ENCODE results near the gene TBC1D22A. TPM values are rescaled to one million over a fixed set of nuclear protein-coding genes. Genes with fewer than 3 reads are reported as not detected.

Gene TBC1D22A
- total RNA-seq, 1 donor: 16.7 TPM

DNA sequence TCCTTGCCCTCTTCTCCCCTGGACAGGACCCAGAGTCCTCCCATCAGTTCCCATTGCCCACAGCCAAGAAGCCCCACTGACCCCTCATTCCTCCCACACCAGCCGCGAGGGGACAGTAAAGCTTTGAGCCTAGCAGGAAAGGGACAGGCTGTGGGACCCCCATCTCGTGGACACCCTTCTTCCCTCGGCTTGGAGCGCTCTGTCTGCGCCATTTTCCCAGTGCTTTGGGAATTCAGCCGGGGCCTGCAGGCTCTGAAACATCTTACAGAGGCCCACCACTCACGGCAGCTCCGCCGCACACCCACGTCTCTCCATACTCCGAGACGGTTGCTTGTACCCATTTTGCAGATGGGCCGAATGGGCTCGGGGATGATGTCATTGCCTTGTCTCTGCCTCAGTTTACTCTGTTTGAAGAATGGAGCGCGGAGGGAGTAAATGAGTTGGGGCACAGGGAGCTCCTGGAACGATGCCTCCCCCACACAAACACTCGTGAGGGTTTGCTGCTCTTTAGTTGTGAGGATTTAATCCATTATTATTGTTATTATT, 447.7 kb downstream of the TBC1D22A start:
- no peak for DNase-seq (ENCODE audit: low read depth in 2 of 3, low spot score in 2 of 3)

DNA sequence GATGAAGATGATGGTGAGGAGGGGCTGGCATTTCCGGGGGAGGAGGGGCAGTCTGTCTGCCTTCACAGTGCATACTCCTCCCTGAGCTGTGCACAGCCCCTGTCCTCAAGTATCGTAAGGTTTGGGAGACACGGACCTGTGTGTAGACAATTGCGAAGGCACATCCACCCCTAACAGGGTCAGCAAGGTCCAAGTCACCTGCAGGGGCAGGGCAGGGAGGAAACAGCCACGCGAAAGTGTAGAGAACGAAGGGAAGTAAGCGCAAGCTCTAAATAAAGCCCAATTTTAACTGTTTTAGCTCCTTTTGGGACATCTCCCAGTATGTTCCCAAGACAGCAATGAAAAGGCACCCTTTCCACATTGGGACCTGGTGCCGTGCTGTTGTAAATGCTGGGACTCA, 448.2 kb downstream of the TBC1D22A start:
- no peak for DNase-seq (ENCODE audit: low read depth in 2 of 3, low spot score in 2 of 3)

DNA sequence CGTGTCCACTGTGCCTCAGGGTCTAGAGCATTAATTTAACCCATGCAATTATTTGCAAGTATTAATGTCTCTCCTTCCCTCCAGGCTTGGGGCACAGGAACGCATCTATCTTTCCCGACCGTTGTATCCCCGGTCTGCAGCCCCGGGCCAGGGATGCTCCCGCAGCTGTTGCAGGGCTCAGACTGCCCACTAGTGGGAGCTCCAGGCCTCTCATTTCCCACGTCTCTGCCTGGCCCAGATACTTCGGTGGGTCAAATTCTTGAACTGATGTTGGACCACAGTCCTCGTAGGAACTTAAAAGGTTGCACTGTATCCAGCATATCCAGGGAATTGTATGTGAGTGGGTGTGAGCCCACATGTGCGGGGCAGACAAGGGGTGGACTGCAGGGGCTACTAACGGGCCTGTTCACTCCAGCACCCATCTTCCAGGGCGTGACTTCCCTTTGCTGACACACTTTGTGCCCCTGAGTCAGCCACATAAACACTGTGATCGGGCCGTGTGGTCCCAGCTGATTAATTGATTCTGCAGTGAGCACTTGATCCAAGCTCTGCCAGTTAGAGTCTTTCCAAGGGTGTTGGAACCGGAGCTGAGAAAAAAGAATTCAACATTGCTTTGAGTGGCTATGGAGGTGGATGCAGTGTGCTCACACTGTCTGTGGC, 451.3 kb downstream of the TBC1D22A start:
- DNase-seq (ENCODE audit: low read depth in 2 of 3, low spot score in 2 of 3): peak in 2 of 3 donors; percentile 7 to 59

DNA sequence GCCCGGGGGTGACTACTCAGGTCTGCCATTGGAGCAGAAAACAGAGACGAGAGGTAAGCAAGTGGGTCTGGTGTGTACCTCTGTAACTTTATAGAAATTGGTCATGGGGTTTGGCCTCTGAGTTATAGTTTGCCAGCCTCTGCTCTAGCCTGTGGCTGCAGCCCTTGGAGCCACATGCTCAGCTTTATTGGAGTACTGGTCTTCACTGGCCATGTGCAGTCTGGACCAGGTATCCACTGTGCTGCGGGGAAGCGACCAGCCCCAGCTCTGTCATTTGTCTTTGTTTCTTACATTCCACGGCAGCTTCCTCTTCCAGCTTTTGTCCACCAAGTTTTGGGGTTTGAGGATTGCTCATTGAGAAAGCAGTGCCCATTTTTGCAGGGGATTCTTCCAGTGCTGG, 453.4 kb downstream of the TBC1D22A start:
- DNase-seq (ENCODE audit: low read depth in 2 of 3, low spot score in 2 of 3): no peak

DNA sequence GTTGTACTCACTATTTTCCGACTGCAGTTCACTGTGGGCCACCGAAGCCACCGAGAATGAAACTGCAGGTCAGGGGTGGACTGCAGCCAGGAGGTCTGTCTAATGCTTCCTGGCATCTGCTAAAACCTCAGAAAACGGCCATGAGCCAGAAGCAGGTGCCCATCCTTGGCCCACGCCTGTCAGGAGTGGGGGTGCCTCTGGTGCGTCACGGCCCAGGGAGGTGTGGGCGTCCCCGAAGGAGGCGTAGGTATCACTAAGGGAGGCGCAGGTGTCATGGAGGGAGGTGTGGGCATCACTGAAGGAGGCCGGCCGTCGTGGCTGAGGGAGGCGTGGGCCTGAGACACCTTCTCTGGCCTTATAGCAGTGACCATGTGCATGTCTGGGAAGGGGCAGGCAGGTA, 456.2 kb downstream of the TBC1D22A start:
- DNase-seq (ENCODE audit: low read depth in 2 of 3, low spot score in 2 of 3): no peak

DNA sequence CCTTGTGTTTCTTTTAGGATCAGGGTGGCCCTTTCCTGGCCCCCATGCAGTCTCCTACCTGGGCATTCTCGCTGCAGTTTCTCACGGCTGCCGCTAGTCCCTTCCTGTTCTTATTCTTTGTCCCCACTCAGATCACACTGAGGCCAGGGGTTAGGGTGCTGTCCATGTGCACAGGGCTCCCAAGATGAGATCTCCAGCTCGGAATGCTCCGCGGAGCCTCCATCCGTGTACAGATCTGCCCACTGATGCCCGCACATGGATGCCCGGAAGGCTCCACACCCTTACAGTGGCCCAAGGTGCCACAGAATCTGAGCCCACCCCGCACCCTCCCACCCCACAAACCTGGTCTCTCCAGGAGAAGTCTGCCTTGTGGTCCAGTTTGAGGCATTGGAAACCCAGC, 457.3 kb downstream of the TBC1D22A start:
- no peak for DNase-seq (ENCODE audit: low read depth in 2 of 3, low spot score in 2 of 3)

DNA sequence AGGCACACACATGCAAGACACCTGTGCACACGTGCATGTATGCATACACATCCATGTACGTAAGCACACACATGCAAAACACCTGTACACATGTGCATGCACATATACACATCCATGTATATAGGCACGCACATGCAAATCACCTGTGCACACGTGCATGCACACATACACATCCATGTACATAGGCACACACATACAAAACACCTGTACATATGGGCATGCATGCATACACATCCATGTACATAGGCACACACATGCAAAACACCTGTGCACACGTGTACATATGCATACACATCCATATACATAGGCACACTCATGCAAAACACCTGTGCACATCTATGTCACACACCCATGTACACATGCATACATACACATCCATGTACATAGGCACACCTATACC, 458.3 kb downstream of the TBC1D22A start:
- no peak for DNase-seq (ENCODE audit: low read depth in 2 of 3, low spot score in 2 of 3)

DNA sequence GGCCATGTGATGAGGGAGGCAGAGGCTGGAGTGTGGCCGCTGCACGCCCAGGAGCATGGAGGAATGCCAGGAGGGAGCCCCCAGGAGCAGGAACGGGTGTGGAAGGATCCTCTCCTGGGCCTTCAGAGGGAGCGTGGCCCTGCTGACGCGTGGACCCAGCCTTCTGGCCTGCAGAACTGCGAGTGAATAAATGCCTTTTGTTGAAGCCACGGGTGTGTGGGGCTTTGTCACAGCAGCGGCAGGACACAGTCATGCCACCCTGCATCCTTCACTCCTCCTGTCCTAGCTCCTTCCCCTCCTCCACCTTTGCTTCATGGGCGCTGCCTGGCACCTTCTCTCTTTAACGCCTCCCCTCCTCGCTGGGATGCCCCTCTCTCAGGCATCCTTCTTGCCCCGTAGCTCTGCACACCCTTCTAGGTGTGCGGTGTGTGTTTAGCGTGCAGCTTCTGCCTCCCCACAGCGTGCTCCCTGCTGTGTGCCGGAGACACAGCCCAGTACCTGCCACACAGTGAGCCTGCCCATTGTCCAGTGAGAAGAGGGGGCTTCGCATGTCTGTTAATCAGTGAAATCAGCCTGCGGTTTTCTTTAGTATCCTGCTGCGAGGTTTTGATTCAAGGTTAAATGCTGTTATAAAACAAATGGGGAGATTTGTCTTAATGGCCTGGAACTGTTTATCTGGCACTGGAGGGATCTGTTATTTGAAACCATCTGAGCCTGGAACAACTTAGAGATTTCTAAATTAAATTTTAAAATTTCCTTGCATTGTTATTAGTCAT, 459.6 kb downstream of the TBC1D22A start:
- no peak for DNase-seq (ENCODE audit: low read depth in 2 of 3, low spot score in 2 of 3)

Other genes starting within 250 kb of the TBC1D22A start
- gene CELSR1, start 225.0 kb upstream of the TBC1D22A start, total RNA-seq: 1.3 TPM
- 71.9 TPM for gene GRAMD4, start 142.3 kb upstream of the TBC1D22A start, total RNA-seq
- 56.0 TPM for gene CERK, start 24.4 kb upstream of the TBC1D22A start, total RNA-seq